Measurements from ENCODE around the gene SPATA31E1. TPM values are rescaled to one million over a fixed set of nuclear protein-coding genes. Genes with fewer than 3 reads are reported as not detected.

SPATA31E1 gene
- total RNA-seq, 1 donor from 2014 or later: not detected

DNA sequence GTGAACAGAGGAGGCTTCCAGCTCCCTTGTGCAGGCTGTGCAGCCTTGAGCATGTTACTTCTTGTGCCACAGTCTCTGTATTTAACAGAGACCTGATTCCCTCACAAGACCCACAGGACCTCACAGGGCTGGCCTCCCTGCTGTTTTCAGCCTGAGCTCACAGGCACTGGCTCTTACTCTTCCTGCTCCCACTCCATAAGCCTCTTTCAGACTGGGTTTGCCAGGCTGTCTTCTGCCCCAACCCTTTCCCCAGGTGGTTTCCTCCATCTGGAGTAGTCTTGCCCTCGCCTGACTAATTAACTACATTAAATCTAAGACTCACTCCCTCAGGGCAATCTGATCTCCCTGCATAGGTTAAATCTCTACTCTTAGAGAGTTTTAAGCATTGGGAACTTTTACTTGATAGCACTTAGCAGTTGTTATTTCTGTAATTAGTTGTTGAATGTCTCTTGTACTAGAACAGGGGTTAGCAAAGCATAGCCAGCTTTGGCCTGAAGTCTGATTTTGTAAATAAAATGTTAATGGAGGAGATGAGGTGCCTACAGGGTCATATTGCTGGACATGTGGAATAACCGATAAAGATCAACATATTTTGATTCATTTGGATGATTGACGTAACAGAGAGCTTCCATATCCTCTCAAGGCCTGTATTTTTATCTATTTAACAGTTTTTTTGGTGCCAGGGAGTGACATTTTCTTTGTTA, 28.6 kb upstream of the SPATA31E1 start:
- no peaks in the 10 kb centered on the region for H3K36me3 Mint-ChIP-seq (ENCODE audit: low read depth)
- intact Hi-C loops (cut with micrococcal nuclease): no loop called here
- H3K4me3 Mint-ChIP-seq (ENCODE audit: low read depth): no peak overlapping the region
- no peak for DNase-seq (ENCODE audit: low spot score)
- no peaks in the 10 kb centered on the region for H3K27me3 Mint-ChIP-seq (ENCODE audit: low read depth)
- H3K9me3 Mint-ChIP-seq: no peaks in the 10 kb centered on the region
- H3K27ac Mint-ChIP-seq: no peak overlapping the region
- no peaks in the 10 kb centered on the region for H3K4me1 Mint-ChIP-seq (ENCODE audit: low read depth)

DNA sequence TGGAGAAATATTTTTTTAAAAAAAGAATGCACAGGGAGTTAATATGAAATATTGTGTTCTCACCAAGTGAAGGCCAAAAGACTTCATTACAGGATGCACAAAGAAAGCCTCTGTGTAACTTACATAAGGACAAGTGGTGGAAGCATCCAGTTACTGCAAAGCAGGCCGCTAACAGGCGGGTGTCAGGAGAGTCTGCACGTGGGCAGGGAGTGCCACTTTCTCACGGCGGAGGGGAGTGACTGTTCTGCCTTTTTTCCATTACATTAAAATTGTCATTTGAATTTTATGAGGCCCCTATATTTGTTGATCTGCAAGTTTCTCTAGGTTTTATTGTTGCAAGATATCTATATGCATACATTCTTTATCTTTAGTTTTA, 28.1 kb upstream of the SPATA31E1 start:
- intact Hi-C loops (cut with micrococcal nuclease): no loop called here
- Mint-ChIP-seq H3K27me3 (ENCODE audit: low read depth) (no peaks in the 10 kb centered on the region), H3K36me3 (ENCODE audit: low read depth) (no peaks in the 10 kb centered on the region), H3K4me1 (ENCODE audit: low read depth) (no peaks in the 10 kb centered on the region), H3K4me3 (ENCODE audit: low read depth) (no peak overlapping the region), H3K9me3 (no peaks in the 10 kb centered on the region), H3K27ac (no peak overlapping the region)
- no peak for DNase-seq (ENCODE audit: low spot score)

DNA sequence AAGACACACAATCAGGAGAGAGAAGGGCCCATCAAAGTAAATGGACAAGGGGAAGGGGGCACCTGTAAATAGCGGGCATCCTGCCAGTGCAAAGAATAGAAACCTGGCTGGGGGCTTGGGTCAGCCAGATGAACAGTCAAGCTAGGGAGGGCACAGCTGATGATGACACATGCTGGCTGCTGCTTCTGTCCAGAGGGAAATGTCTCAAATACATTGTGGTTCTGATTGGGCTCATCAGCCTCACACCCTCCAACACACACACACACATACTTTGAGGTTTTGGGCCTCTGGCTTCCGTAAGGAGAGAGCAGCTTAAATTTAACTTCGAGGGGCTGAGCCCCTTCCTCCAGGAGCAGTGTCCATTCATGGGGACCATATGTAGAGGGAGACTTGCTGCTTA, 27.6 kb upstream of the SPATA31E1 start:
- Mint-ChIP-seq H3K4me3 (ENCODE audit: low read depth) (no peak overlapping the region), H3K4me1 (ENCODE audit: low read depth) (no peaks in the 10 kb centered on the region), H3K27ac (no peak overlapping the region), H3K27me3 (ENCODE audit: low read depth) (no peaks in the 10 kb centered on the region), H3K36me3 (ENCODE audit: low read depth) (no peaks in the 10 kb centered on the region), H3K9me3 (no peaks in the 10 kb centered on the region)
- intact Hi-C loops (cut with micrococcal nuclease): no loop called here
- no peak for DNase-seq (ENCODE audit: low spot score)

DNA sequence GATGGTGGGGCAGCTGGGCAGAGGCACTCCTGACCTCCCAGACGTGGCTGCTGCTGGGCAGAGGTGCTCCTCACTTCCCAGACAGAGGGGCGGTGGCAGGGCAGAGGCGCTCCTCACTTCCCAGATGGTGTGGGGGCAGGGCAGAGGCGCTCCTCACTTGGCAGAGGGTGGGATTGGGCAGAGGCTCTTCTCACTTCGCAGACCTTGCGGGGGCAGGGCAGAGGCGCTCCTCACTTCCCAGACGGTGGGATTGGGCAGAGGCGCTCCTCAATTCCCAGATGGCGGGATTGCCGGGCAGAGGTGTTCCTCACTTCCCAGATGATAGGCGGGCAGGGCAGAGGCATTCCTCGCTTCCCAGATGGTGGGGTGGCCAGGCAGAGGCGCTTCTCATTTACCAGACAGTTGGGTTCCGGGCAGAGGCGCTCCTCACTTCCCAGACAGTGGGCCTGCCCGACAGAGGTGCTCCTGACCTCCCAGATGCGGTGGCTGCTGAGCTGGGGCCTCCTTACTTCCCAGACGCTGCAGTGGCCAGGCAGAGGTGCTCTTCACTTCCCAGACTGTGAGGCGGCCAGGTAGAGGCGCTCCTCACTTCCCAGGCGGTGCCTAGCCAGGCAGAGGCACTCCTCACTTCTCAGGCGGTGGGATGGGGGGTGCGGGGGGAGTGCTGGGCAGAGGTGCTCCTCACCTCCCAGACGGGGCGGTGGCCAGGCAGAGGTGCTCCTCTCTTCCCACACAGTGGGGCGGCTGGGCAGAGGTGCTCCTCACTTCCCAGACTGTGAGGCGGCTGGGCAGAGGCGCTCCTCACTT, 25.3 kb upstream of the SPATA31E1 start:
- Mint-ChIP-seq H3K4me1 (ENCODE audit: low read depth) (no peaks in the 10 kb centered on the region), H3K9me3 (peaks cover 3% of the 10 kb centered on the region), H3K27me3 (ENCODE audit: low read depth) (peaks cover 4% of the 10 kb centered on the region), H3K36me3 (ENCODE audit: low read depth) (no peaks in the 10 kb centered on the region), H3K27ac (no peak overlapping the region), H3K4me3 (ENCODE audit: low read depth) (no peak overlapping the region)
- intact Hi-C loops (cut with micrococcal nuclease): no loop called here
- no peak for DNase-seq (ENCODE audit: low spot score)

GRCh38 chr9:87857948-87858335, 24.7 kb upstream of the SPATA31E1 start:
- intact Hi-C loops (cut with micrococcal nuclease): no loop called here
- H3K4me1 Mint-ChIP-seq (ENCODE audit: low read depth): no peaks in the 10 kb centered on the region
- no peaks in the 10 kb centered on the region for H3K36me3 Mint-ChIP-seq (ENCODE audit: low read depth)
- H3K27me3 Mint-ChIP-seq (ENCODE audit: low read depth): peaks cover 4% of the 10 kb centered on the region
- DNase-seq (ENCODE audit: low spot score): no peak
- H3K27ac Mint-ChIP-seq: no peak overlapping the region
- no peak overlapping the region for H3K4me3 Mint-ChIP-seq (ENCODE audit: low read depth)
- peaks cover 3% of the 10 kb centered on the region for H3K9me3 Mint-ChIP-seq

- H3K36me3 Mint-ChIP-seq (ENCODE audit: low read depth): no peaks in the 10 kb centered on the region
- intact Hi-C loops (cut with micrococcal nuclease): no loop called here
- peaks cover 3% of the 10 kb centered on the region for H3K9me3 Mint-ChIP-seq
- H3K27ac Mint-ChIP-seq: no peak overlapping the region
- H3K4me3 Mint-ChIP-seq (ENCODE audit: low read depth): no peak overlapping the region
- H3K4me1 Mint-ChIP-seq (ENCODE audit: low read depth): no peaks in the 10 kb centered on the region
- DNase-seq (ENCODE audit: low spot score): no peak
- peaks cover 6% of the 10 kb centered on the region for H3K27me3 Mint-ChIP-seq (ENCODE audit: low read depth)
Observed at GRCh38 chr9:87859137-87859536, 23.5 kb upstream of the SPATA31E1 start.

GRCh38 chr9:87859786-87860185, 22.9 kb upstream of the SPATA31E1 start:
- Mint-ChIP-seq H3K36me3 (ENCODE audit: low read depth) (no peaks in the 10 kb centered on the region), H3K9me3 (peaks cover 3% of the 10 kb centered on the region), H3K4me3 (ENCODE audit: low read depth) (no peak overlapping the region), H3K27ac (no peak overlapping the region), H3K4me1 (ENCODE audit: low read depth) (no peaks in the 10 kb centered on the region), H3K27me3 (ENCODE audit: low read depth) (peaks cover 6% of the 10 kb centered on the region)
- no peak for DNase-seq (ENCODE audit: low spot score)
- intact Hi-C loops (cut with micrococcal nuclease): no loop called here

DNA sequence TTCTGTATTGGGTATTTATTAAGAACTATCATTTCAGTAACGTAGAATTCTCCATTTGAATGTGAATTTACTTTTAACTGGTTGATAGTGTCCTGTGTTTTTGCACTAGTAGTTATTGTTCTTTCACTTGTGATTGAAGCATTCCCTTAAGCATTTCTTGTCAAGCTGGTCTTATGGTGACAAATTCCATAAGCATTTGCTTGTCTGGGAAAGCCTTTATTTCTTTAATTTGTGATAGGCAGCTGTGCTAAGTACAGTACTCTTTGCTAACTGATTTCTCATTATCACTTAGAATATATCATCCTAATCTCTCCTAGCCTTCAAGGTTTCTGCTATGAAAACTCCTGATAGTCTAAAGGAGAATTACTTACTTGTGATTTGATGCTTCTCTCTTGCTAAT, 21.3 kb upstream of the SPATA31E1 start:
- Mint-ChIP-seq H3K27ac (no peak overlapping the region), H3K36me3 (ENCODE audit: low read depth) (no peaks in the 10 kb centered on the region), H3K4me1 (ENCODE audit: low read depth) (no peaks in the 10 kb centered on the region), H3K27me3 (ENCODE audit: low read depth) (peaks cover 6% of the 10 kb centered on the region), H3K9me3 (peaks cover 3% of the 10 kb centered on the region), H3K4me3 (ENCODE audit: low read depth) (no peak overlapping the region)
- DNase-seq (ENCODE audit: low spot score): no peak
- intact Hi-C loops (cut with micrococcal nuclease): no loop called here

- Mint-ChIP-seq H3K36me3 (ENCODE audit: low read depth) (no peaks in the 10 kb centered on the region), H3K4me1 (ENCODE audit: low read depth) (no peaks in the 10 kb centered on the region), H3K27ac (no peak overlapping the region), H3K27me3 (ENCODE audit: low read depth) (peaks cover 6% of the 10 kb centered on the region), H3K9me3 (peaks cover 3% of the 10 kb centered on the region), H3K4me3 (ENCODE audit: low read depth) (no peak overlapping the region)
- intact Hi-C loops (cut with micrococcal nuclease): no loop called here
- DNase-seq (ENCODE audit: low spot score): no peak
Observed at GRCh38 chr9:87862536-87863268, 20.0 kb upstream of the SPATA31E1 start.

DNA sequence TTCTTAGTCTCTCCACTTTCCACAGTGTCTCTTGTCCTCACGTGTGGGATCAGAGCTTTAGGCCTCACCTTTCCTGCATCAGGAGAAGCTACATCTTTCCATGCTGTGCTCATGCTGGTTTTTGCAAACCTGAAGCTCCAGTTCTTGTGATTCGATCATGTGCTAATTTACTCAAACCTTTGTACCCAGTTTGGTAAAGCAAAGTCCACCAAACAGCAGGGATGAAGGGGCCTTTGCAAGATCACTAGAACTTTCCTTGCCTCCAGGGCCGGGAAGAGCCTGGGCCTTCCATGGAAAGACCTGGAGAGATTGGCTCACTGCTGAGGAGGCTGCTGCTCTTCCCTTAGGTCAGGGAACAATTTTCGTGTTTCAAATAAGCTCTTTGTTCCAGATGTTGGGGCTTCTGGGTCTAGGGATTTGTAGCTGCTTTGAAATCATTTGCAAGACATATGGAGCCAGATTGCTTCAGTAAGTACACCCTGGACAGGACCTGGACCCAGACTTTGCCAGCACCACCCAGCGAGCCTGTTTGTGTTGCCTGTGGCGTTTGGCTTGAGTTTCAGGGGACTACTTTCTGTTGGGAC, 18.7 kb upstream of the SPATA31E1 start:
- H3K36me3 Mint-ChIP-seq (ENCODE audit: low read depth): no peaks in the 10 kb centered on the region
- H3K4me1 Mint-ChIP-seq (ENCODE audit: low read depth): no peaks in the 10 kb centered on the region
- no peak overlapping the region for H3K4me3 Mint-ChIP-seq (ENCODE audit: low read depth)
- no peak for DNase-seq (ENCODE audit: low spot score)
- intact Hi-C loops (cut with micrococcal nuclease): no loop called here
- H3K27me3 Mint-ChIP-seq (ENCODE audit: low read depth): peaks cover 6% of the 10 kb centered on the region
- peaks cover 3% of the 10 kb centered on the region for H3K9me3 Mint-ChIP-seq
- H3K27ac Mint-ChIP-seq: no peak overlapping the region

DNA sequence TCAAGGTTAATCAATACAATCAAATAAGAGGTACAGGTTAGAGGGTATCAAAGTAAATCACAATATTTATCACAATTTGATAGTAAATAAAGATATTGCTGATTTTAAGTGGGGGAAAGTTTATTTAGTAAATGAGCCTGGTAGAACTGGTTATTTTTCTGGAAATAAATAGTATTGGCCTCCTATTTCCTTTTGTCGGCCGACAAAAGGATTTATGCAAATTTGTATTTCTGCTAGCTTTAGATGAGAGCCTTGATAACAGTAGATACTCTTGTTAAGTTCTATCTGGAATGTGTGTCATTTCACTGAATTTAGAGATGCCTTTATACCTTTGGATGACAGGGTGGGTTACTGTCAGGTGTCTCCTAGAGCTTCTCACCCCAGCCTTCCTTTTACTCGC, 17.8 kb upstream of the SPATA31E1 start:
- Mint-ChIP-seq H3K4me1 (ENCODE audit: low read depth) (no peaks in the 10 kb centered on the region), H3K27ac (no peak overlapping the region), H3K36me3 (ENCODE audit: low read depth) (no peaks in the 10 kb centered on the region), H3K9me3 (peaks cover 3% of the 10 kb centered on the region), H3K27me3 (ENCODE audit: low read depth) (peaks cover 6% of the 10 kb centered on the region), H3K4me3 (ENCODE audit: low read depth) (no peak overlapping the region)
- intact Hi-C loops (cut with micrococcal nuclease): no loop called here
- DNase-seq (ENCODE audit: low spot score): no peak

DNA sequence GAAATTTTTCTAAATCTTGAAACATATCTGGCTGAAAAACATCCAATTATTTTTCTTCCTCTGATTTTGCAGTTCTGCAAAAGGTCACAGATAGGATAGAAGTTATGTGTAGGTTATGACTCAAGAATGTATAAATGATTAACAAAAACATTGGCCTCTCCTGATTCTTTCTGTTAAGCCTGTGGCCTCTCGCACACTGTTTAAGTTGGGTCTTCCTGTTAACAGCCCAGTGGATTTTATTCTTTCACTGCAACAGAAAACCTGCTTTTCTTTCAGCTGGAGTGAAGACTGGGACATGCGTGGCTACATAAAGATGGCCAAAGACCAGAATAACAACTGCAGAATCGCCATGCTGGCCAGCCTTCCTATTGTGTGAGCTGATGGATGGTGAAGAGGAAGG, 17.1 kb upstream of the SPATA31E1 start:
- H3K4me1 Mint-ChIP-seq (ENCODE audit: low read depth): no peaks in the 10 kb centered on the region
- DNase-seq (ENCODE audit: low spot score): no peak
- H3K4me3 Mint-ChIP-seq (ENCODE audit: low read depth): no peak overlapping the region
- intact Hi-C loops (cut with micrococcal nuclease): no loop called here
- H3K27ac Mint-ChIP-seq: no peak overlapping the region
- H3K9me3 Mint-ChIP-seq: peaks cover 3% of the 10 kb centered on the region
- H3K36me3 Mint-ChIP-seq (ENCODE audit: low read depth): no peaks in the 10 kb centered on the region
- H3K27me3 Mint-ChIP-seq (ENCODE audit: low read depth): peaks cover 6% of the 10 kb centered on the region

DNA sequence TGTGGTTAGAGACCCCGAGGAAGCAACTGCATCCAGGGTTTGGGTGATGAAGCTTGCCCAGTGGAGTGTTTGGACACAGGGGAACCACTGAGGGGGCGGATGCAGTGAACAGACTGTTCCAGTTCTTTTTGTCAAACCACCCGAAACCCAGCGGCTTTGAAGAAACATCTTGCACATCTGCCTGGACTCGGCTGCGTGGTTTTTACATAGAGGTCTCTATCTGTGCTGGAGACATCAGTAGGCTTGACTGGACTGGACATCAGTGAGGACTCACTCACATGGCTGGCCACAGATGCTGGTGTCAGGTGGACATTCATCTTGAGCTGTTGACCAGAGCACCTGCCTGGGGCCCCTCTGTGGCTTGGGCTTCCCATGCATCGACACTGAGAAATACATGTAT, 15.3 kb upstream of the SPATA31E1 start:
- Mint-ChIP-seq H3K4me1 (ENCODE audit: low read depth) (no peaks in the 10 kb centered on the region), H3K36me3 (ENCODE audit: low read depth) (no peaks in the 10 kb centered on the region), H3K4me3 (ENCODE audit: low read depth) (no peak overlapping the region), H3K27me3 (ENCODE audit: low read depth) (peaks cover 2% of the 10 kb centered on the region), H3K9me3 (no peaks in the 10 kb centered on the region), H3K27ac (no peak overlapping the region)
- no peak for DNase-seq (ENCODE audit: low spot score)
- intact Hi-C loops (cut with micrococcal nuclease): no loop called here

All from activated T-helper 2 cell treated with anti-CD3 and anti-CD28 coated beads, Interferon-gamma antibody, Interleukin-2, Interleukin-4, amounts not matched to agents 10 μg/mL and 5 μg/mL and 100 μg/mL, durations not matched to agents 14 hours and 24 hours and 36 hours (primary cell).